ENCODE results near the gene GAREM1. TPM values are rescaled to one million over a fixed set of nuclear protein-coding genes. Genes with fewer than 3 reads are reported as not detected.

The GAREM1 gene
- total RNA-seq, 4 donors from 2014 or later: 42.9 to 70.8 (median 52.6) TPM

- Histone ChIP-seq H3K9me3 (no peaks in the 10 kb centered on the region), H3K36me3 (no peaks in the 10 kb centered on the region), H3K27me3 (no peaks in the 10 kb centered on the region), H3K27ac (no peak overlapping the region), H3K4me3 (peak overlapping the region; percentile 87), H3K4me1 (peaks cover 38% of the 10 kb centered on the region)
- DNase-seq (ENCODE audit: low spot score in 2 of 2): no peak
- TF ChIP-seq, protein P1, sequence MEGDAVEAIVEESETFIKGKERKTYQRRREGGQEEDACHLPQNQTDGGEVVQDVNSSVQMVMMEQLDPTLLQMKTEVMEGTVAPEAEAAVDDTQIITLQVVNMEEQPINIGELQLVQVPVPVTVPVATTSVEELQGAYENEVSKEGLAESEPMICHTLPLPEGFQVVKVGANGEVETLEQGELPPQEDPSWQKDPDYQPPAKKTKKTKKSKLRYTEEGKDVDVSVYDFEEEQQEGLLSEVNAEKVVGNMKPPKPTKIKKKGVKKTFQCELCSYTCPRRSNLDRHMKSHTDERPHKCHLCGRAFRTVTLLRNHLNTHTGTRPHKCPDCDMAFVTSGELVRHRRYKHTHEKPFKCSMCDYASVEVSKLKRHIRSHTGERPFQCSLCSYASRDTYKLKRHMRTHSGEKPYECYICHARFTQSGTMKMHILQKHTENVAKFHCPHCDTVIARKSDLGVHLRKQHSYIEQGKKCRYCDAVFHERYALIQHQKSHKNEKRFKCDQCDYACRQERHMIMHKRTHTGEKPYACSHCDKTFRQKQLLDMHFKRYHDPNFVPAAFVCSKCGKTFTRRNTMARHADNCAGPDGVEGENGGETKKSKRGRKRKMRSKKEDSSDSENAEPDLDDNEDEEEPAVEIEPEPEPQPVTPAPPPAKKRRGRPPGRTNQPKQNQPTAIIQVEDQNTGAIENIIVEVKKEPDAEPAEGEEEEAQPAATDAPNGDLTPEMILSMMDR (IDR thresholded peaks at IDR 0.05): no peak
- WGBS: 27% methylated on average over 3 of the region's 3 CpGs
Observed at GRCh38 chr18:32468147-32468845, 2.4 kb downstream of the GAREM1 start.

DNA sequence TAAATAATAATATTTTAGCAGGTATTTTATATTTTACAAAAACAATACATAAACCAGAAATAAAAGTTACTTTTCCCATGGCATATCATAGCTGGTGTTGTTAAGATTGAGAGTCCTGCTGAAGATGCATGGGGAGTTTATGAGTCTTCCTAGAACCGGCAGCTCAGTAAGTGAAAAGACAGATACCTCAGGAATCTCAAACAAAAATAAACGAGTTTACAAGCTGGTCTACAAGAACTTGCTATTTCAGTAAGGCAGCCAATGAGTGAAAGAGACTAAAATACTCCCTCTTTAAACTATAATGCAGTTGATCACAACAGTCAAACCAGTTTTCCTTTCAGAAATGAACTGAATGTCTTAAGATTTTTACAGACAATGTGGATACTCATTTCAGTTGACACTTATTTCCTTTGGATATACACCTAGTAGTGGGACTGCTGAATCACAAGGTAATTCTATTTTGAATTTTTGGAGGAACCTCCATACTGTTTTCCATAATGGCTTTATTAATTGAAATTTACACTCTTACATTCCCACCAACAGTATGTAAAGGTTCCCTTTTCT is 8.9 kb downstream of the GAREM1 start:
- 65% methylated on average over 2 of the region's 2 CpGs for WGBS
- DNase-seq (ENCODE audit: low spot score in 2 of 2): no peak
- Histone ChIP-seq H3K4me3 (no peak overlapping the region), H3K27ac (no peak overlapping the region), H3K27me3 (no peaks in the 10 kb centered on the region), H3K36me3 (no peaks in the 10 kb centered on the region), H3K9me3 (no peaks in the 10 kb centered on the region), H3K4me1 (no peaks in the 10 kb centered on the region)
- TF ChIP-seq POLR2AphosphoS5 (IDR thresholded peaks at IDR 0.05): no peak
- TF ChIP-seq, protein P1 (IDR thresholded peaks at IDR 0.05): no peak
- TF ChIP-seq EP300 (IDR thresholded peaks at IDR 0.05): no peak
- no peak for TF ChIP-seq POLR2A (IDR thresholded peaks at IDR 0.05)

- no peak overlapping the region for H3K4me3 ChIP-seq
- WGBS: 75% methylated on average over 4 of the region's 4 CpGs
- no peak overlapping the region for H3K27ac ChIP-seq
- H3K27me3 ChIP-seq: no peaks in the 10 kb centered on the region
- peaks cover 5% of the 10 kb centered on the region for H3K4me1 ChIP-seq
- DNase-seq (ENCODE audit: low spot score in 2 of 2): no peak
- H3K9me3 ChIP-seq: no peaks in the 10 kb centered on the region
- no peak for TF ChIP-seq POLR2AphosphoS5 (IDR thresholded peaks at IDR 0.05)
- TF ChIP-seq EP300 (IDR thresholded peaks at IDR 0.05): no peak
- TF ChIP-seq POLR2A (IDR thresholded peaks at IDR 0.05): no peak
- TF ChIP-seq, protein P1 (IDR thresholded peaks at IDR 0.05): no peak
- no peaks in the 10 kb centered on the region for H3K36me3 ChIP-seq
Observed at GRCh38 chr18:32460171-32460731, 10.4 kb downstream of the GAREM1 start.

DNA sequence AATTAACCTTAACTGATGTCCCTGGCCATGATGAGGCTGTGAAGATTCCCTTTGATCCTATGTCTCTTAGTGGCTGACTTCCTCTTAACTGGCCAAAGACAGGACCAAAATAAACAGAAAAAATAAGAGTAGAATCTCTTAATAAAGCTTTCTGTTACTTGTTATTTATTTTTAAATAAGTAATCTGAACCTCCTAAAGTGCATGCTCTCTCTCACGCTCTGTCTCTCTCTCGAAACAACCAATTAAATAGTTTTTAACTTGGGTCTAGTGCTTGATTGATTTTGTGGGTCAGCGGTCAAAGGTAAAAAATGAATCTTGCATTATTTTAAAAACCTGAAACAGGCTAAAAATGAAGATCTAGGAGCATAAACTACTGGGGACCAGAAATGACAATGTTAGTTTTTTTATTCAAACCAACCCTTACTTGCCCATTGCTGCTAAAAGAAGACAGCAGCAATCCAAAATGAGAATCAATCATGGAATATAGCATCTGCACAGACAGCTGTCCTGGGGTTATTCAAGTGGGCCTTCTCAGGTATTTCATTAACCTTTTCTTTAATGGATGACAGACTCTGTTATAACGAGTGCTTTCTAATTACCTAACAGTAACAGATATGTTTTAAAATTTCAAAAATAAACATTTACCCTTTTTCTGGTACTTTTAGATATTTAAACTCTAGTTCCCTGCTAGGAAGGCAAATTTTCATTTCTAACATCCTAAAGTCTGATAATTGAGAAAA is 11.2 kb downstream of the GAREM1 start:
- Histone ChIP-seq H3K36me3 (no peaks in the 10 kb centered on the region), H3K27ac (no peak overlapping the region), H3K9me3 (no peaks in the 10 kb centered on the region), H3K27me3 (no peaks in the 10 kb centered on the region), H3K4me1 (peaks cover 12% of the 10 kb centered on the region), H3K4me3 (no peak overlapping the region)
- TF ChIP-seq EP300 (IDR thresholded peaks at IDR 0.05) (no peak), POLR2AphosphoS5 (IDR thresholded peaks at IDR 0.05) (no peak), POLR2A (IDR thresholded peaks at IDR 0.05) (no peak)
- TF ChIP-seq, protein P1 (IDR thresholded peaks at IDR 0.05): no peak
- no peak for DNase-seq (ENCODE audit: low spot score in 2 of 2)
- WGBS: 92% methylated on average over 4 of the region's 4 CpGs

GRCh38 chr18:32455361-32455760 is 15.3 kb downstream of the GAREM1 start:
- Histone ChIP-seq H3K27ac (no peak overlapping the region), H3K36me3 (no peaks in the 10 kb centered on the region), H3K27me3 (no peaks in the 10 kb centered on the region), H3K4me3 (no peak overlapping the region), H3K4me1 (peaks cover 19% of the 10 kb centered on the region), H3K9me3 (no peaks in the 10 kb centered on the region)
- 61% methylated on average over 1 of the region's 1 CpG for WGBS
- no peak for DNase-seq (ENCODE audit: low spot score in 2 of 2)
- TF ChIP-seq POLR2A (IDR thresholded peaks at IDR 0.05) (no peak), POLR2AphosphoS5 (IDR thresholded peaks at IDR 0.05) (no peak), EP300 (IDR thresholded peaks at IDR 0.05) (no peak)
- TF ChIP-seq, protein P1 (IDR thresholded peaks at IDR 0.05): no peak
